Thoracic aorta (tissue), 2 donors: ENCODE results near the gene SOX5. TPM values are rescaled to one million over a fixed set of nuclear protein-coding genes. Genes with fewer than 3 reads are reported as not detected.

ENCODE experiments used
- ATAC-seq: fragments of 150-250 bp; one replicate; pipeline ENCODE4 v1.8.0; 2017; ENCODE audit warnings: low read depth; ENCODE audit not compliant: insufficient number of reproducible peaks, low FRiP score
- DNase-seq: peaks from one replicate; pipeline ENCODE4 v3.0.0-alpha.2; 2020; ENCODE audit warnings: low spot score
- H3K27ac ChIP-seq, 2 donors: fragments of 200-600 bp; sonication (generic); 1 replicate in 1 of 2; 2 replicates in 1 of 2; pipeline ENCODE4 v1.5.1; 2016; ENCODE audit warnings: mild to moderate bottlenecking in 2 of 2, moderate library complexity in 2 of 2
- H3K27me3 ChIP-seq: fragments of 200-600 bp; sonication (generic); replicated peaks from 2 replicates; pipeline ENCODE4 v1.6.0; 2016; ENCODE audit warnings: mild to moderate bottlenecking; ENCODE audit not compliant: insufficient read depth
- H3K36me3 ChIP-seq: fragments of 200-600 bp; sonication (generic); one replicate; pipeline ENCODE4 v1.5.1; 2016
- H3K4me1 ChIP-seq, 2 donors: fragments of 200-600 bp; sonication (generic); 1 replicate in 1 of 2; 2 replicates in 1 of 2; pipeline versions ENCODE4 v1.5.1 to v1.6.0; 2016; ENCODE audit warnings: low read depth in 2 of 2, mild to moderate bottlenecking in 1 of 2; ENCODE audit not compliant: control insufficient read depth in 1 of 2
- H3K4me3 ChIP-seq: fragments of 200-600 bp; sonication (generic); 2 replicates; pipeline ENCODE4 v1.5.1; 2016; ENCODE audit warnings: mild to moderate bottlenecking
- H3K9me3 ChIP-seq: fragments of 200-600 bp; sonication (generic); 2 replicates; pipeline ENCODE4 v1.5.1; 2016
- total RNA-seq, 2 donors: library from RNA; depleted of rRNA; stranded (reverse); fragments of >200 nt; gene quantifications; one replicate each; pipeline versions ENCODE4 v1.1.0 to v1.2.3, GENCODE V29; 2016
- TF ChIP-seq, protein P1 (sequence below): fragments of 200-600 bp; sonication (generic); IDR thresholded peaks from one replicate; pipeline ENCODE4 v1.5.1; 2019; ENCODE audit warnings: antibody characterized with exemption

SOX5 gene
- total RNA-seq, 2 donors from 2014 or later = 36.8 to 37.0 TPM

GRCh38 chr12:23655112-23655511 is 294.4 kb downstream of the SOX5 start:
- Histone ChIP-seq H3K27ac (no peak overlapping the region), H3K4me3 (no peak overlapping the region), H3K9me3 (no peaks in the 10 kb centered on the region), H3K36me3 (no peaks in the 10 kb centered on the region), H3K4me1 (no peaks in the 10 kb centered on the region), H3K27me3 (no peaks in the 10 kb centered on the region)
- ATAC-seq (no peak), DNase-seq (no peak)
- TF ChIP-seq, protein P1, sequence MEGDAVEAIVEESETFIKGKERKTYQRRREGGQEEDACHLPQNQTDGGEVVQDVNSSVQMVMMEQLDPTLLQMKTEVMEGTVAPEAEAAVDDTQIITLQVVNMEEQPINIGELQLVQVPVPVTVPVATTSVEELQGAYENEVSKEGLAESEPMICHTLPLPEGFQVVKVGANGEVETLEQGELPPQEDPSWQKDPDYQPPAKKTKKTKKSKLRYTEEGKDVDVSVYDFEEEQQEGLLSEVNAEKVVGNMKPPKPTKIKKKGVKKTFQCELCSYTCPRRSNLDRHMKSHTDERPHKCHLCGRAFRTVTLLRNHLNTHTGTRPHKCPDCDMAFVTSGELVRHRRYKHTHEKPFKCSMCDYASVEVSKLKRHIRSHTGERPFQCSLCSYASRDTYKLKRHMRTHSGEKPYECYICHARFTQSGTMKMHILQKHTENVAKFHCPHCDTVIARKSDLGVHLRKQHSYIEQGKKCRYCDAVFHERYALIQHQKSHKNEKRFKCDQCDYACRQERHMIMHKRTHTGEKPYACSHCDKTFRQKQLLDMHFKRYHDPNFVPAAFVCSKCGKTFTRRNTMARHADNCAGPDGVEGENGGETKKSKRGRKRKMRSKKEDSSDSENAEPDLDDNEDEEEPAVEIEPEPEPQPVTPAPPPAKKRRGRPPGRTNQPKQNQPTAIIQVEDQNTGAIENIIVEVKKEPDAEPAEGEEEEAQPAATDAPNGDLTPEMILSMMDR = no peak

DNA sequence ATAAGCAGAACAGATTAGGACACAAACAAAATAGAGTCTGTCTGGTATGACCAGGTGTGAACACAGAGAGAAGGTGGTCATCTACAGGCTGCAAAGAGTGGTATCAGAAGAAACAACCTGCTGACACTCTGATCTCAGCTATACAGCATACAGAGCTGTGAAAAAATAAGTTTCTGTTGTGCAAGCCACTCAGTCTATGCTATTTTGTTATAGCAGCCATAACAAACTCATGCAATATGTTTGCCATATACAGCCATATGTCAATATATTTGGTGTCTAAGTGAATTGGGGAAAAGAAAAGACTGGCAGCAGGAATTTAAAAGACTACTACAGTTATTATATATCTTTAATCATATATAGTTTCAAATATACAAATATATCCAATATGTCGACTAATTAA is 300.9 kb downstream of the SOX5 start:
- H3K27me3 ChIP-seq = no peaks in the 10 kb centered on the region
- no peak overlapping the region for H3K27ac ChIP-seq
- H3K36me3 ChIP-seq = no peaks in the 10 kb centered on the region
- TF ChIP-seq, protein P1 = no peak
- DNase-seq (no peak), ATAC-seq (no peak)
- peaks cover 4% of the 10 kb centered on the region for H3K9me3 ChIP-seq
- no peaks in the 10 kb centered on the region for H3K4me1 ChIP-seq
- H3K4me3 ChIP-seq = no peak overlapping the region

DNA sequence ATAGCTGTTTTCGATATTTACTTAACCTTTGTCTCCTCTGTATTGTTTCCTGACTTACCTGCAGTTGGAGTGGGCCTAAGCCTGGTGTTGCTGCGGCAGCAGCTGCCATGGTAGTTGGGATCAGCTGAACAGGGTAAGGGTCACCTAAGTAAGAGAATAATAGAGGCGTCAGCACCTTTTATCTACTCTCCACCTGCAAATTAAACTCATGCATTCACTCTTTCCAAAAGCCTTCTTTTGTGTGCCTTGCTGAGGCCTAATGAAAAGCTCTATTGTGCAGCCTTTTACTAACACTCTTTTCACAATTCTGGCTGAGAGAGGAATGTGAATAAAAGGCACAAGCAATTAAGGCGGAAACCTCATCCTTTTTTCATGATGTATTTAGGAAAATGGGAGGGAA is 308.7 kb downstream of the SOX5 start:
- H3K27me3 ChIP-seq = no peaks in the 10 kb centered on the region
- ATAC-seq (no peak), DNase-seq (no peak)
- H3K27ac ChIP-seq = no peak overlapping the region
- no peak overlapping the region for H3K4me3 ChIP-seq
- H3K9me3 ChIP-seq = no peaks in the 10 kb centered on the region
- H3K36me3 ChIP-seq = peaks cover 4% of the 10 kb centered on the region
- TF ChIP-seq, protein P1 = no peak
- no peaks in the 10 kb centered on the region for H3K4me1 ChIP-seq

- Histone ChIP-seq H3K27me3 (no peaks in the 10 kb centered on the region), H3K4me1 (no peaks in the 10 kb centered on the region), H3K9me3 (no peaks in the 10 kb centered on the region), H3K27ac (no peak overlapping the region), H3K36me3 (no peaks in the 10 kb centered on the region), H3K4me3 (no peak overlapping the region)
- ATAC-seq = no peak
- DNase-seq = no peak
- TF ChIP-seq, protein P1 = no peak
Observed at GRCh38 chr12:23634344-23634743, 315.1 kb downstream of the SOX5 start.

- no peaks in the 10 kb centered on the region for H3K27me3 ChIP-seq
- H3K4me1 ChIP-seq = no peaks in the 10 kb centered on the region
- ATAC-seq (no peak), DNase-seq (no peak)
- no peak overlapping the region for H3K4me3 ChIP-seq
- no peaks in the 10 kb centered on the region for H3K9me3 ChIP-seq
- TF ChIP-seq, protein P1 = no peak
- no peak overlapping the region for H3K27ac ChIP-seq
- no peaks in the 10 kb centered on the region for H3K36me3 ChIP-seq
Observed at GRCh38 chr12:23631786-23632377, 317.6 kb downstream of the SOX5 start.
